ENCODE data around the gene MEIS1. TPM values are rescaled to one million over a fixed set of nuclear protein-coding genes. Genes with fewer than 3 reads are reported as not detected.

The MEIS1 gene
- total and polyA plus RNA-seq, 2 donors from 2014 or later = 7.3 to 36.7 TPM

DNA sequence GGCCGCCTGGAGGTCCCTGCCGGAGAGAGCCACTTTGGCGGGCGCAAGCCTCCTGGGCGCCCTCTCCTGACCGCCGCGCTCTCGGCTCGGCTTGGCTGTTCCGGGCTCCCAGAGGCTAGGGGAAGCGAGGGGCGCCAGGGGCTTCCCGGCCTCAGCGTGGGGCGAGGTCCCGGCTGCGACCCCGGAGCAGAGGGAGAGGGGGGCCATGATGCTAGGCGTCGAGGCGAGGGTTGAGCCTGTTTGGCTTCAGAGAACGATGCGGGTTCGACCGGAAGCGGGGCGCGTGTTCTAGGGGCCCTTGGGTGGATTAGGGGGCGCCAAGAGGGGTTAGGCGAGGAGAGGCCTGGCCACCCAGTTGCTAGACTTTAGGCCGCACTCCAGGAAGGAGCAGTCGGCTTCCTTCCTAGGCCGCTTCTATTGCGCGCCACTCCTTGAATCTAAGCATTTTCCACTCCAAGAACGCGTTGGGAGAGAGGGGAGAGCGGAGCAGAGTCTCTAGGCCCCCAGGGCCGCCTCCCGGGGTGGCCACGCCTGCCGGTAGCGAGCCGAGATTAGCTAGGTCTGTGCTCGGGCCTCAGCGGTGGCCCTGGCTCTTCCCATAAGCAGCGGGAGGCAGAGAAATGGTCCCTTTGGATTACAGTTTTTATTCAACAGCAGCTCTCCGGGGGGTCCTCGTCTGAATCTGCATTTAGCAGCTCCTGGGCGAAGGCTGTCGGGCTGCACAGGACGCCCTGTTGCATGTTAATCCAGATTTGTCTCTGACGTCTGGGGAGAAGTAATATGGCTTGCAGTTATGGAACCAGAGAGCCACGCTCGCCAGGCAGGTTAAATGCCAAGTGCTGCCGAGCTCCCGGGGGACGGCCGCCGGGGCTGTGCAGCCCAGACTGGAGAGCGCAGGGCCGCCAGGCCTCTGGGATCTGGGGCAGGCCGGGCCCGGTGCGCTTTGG is 11.3 kb downstream of the MEIS1 start:
- H3K9ac ChIP-seq (ENCODE audit: low read length in 3 of 3) = peak overlapping the region; percentile 23 to 59 (median 38)
- TF ChIP-seq, protein P1, sequence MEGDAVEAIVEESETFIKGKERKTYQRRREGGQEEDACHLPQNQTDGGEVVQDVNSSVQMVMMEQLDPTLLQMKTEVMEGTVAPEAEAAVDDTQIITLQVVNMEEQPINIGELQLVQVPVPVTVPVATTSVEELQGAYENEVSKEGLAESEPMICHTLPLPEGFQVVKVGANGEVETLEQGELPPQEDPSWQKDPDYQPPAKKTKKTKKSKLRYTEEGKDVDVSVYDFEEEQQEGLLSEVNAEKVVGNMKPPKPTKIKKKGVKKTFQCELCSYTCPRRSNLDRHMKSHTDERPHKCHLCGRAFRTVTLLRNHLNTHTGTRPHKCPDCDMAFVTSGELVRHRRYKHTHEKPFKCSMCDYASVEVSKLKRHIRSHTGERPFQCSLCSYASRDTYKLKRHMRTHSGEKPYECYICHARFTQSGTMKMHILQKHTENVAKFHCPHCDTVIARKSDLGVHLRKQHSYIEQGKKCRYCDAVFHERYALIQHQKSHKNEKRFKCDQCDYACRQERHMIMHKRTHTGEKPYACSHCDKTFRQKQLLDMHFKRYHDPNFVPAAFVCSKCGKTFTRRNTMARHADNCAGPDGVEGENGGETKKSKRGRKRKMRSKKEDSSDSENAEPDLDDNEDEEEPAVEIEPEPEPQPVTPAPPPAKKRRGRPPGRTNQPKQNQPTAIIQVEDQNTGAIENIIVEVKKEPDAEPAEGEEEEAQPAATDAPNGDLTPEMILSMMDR (IDR thresholded peaks at IDR 0.05; ENCODE audit: borderline replicate concordance, extremely low read depth, insufficient read depth) = no peak
- no peaks in the 10 kb centered on the region for H3K36me3 ChIP-seq (ENCODE audit: control insufficient read depth in 2 of 3, insufficient read depth in 3 of 3, low read length in 3 of 3)
- DNase-seq (peak; percentile 72 to 84 (median 76)), FAIRE-seq (no peak)
- intact Hi-C loops (cut with DNase I) = no loop called here
- peak overlapping the region; percentile 77 to 84 for H3K27ac ChIP-seq (ENCODE audit: low read depth in 2 of 2, low read length in 2 of 2)
- H3K4me1 ChIP-seq (ENCODE audit: control insufficient read depth in 2 of 3, insufficient read depth in 2 of 3, low read depth in 1 of 3, low read length in 3 of 3) = peaks cover 0 to 4% (median 0%) of the 10 kb centered on the region in 3 donors
- peak overlapping the region; percentile 30 to 47 (median 37) for H3K4me3 ChIP-seq (ENCODE audit: low read length in 3 of 3)
- H3K9me3 ChIP-seq (ENCODE audit: control insufficient read depth in 2 of 3, insufficient read depth in 1 of 3, low read length in 3 of 3) = no peaks in the 10 kb centered on the region
- peaks cover 4% of the 10 kb centered on the region for H3K27me3 ChIP-seq (ENCODE audit: control insufficient read depth, insufficient read depth, low read length)

DNA sequence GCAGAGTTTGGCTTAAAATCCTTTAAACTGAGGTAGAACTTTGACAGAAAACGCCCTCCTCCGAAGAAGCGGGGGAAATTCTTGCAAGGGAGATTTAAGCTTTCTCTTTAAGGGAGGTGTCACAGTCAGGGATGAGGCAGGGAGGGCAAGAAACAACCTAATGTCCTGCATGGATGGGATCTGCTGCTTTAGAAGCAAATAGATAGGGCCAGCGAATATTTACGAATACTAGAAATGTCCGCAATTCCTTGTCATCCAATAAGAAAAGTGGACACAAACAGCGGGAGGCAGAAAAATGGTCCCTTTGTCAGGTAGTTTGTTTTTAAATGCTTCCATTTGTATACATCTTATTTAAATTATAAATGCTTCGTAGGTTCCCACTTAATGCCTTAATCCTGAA is 12.0 kb downstream of the MEIS1 start:
- Histone ChIP-seq H3K4me1 (ENCODE audit: control insufficient read depth in 2 of 3, insufficient read depth in 2 of 3, low read depth in 1 of 3, low read length in 3 of 3) (peaks cover 0 to 4% (median 0%) of the 10 kb centered on the region in 3 donors), H3K27me3 (ENCODE audit: control insufficient read depth, insufficient read depth, low read length) (peaks cover 4% of the 10 kb centered on the region), H3K27ac (ENCODE audit: low read depth in 2 of 2, low read length in 2 of 2) (no peak overlapping the region), H3K9me3 (ENCODE audit: control insufficient read depth in 2 of 3, insufficient read depth in 1 of 3, low read length in 3 of 3) (no peaks in the 10 kb centered on the region), H3K9ac (ENCODE audit: low read length in 3 of 3) (peak overlapping the region in 1 of 3 donors; percentile 38), H3K4me3 (ENCODE audit: low read length in 3 of 3) (peak overlapping the region in 2 of 3 donors; percentile 17 to 30), H3K36me3 (ENCODE audit: control insufficient read depth in 2 of 3, insufficient read depth in 3 of 3, low read length in 3 of 3) (no peaks in the 10 kb centered on the region)
- intact Hi-C loops (cut with DNase I) = no loop called here
- FAIRE-seq = no peak
- DNase-seq = peak in 1 of 5 donors; percentile 58
- TF ChIP-seq, protein P1 (IDR thresholded peaks at IDR 0.05; ENCODE audit: borderline replicate concordance, extremely low read depth, insufficient read depth) = no peak

DNA sequence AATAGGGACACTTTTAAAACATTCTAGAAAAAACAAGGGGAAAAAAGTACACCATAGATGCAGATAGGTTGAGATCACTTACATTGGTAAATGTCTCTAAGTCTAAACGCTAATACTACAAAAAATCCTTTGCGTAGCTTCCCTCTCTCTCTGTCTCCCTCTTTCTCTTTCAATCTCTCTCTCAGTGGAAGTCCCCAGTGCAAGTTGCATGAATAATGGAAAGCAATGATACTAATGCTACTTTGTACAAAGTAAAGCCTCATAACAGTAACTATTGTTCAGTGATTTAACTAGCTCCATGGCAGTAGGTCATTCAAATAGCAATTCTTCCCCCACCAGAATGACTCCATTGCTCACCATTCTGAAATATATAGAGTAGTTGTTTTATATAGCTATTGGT is 12.8 kb downstream of the MEIS1 start:
- intact Hi-C loops (cut with DNase I) = no loop called here
- TF ChIP-seq, protein P1 (IDR thresholded peaks at IDR 0.05; ENCODE audit: borderline replicate concordance, extremely low read depth, insufficient read depth) = no peak
- H3K4me3 ChIP-seq (ENCODE audit: low read length in 3 of 3) = peak overlapping the region in 2 of 3 donors; percentile 17 to 41
- peak overlapping the region in 1 of 3 donors; percentile 38 for H3K9ac ChIP-seq (ENCODE audit: low read length in 3 of 3)
- no peaks in the 10 kb centered on the region for H3K36me3 ChIP-seq (ENCODE audit: control insufficient read depth in 2 of 3, insufficient read depth in 3 of 3, low read length in 3 of 3)
- no peak overlapping the region for H3K27ac ChIP-seq (ENCODE audit: low read depth in 2 of 2, low read length in 2 of 2)
- H3K4me1 ChIP-seq (ENCODE audit: control insufficient read depth in 2 of 3, insufficient read depth in 2 of 3, low read depth in 1 of 3, low read length in 3 of 3) = peaks cover 0 to 4% (median 0%) of the 10 kb centered on the region in 3 donors
- FAIRE-seq (no peak), DNase-seq (peak in 2 of 5 donors; percentile 43 to 54)
- no peaks in the 10 kb centered on the region for H3K9me3 ChIP-seq (ENCODE audit: control insufficient read depth in 2 of 3, insufficient read depth in 1 of 3, low read length in 3 of 3)
- peaks cover 4% of the 10 kb centered on the region for H3K27me3 ChIP-seq (ENCODE audit: control insufficient read depth, insufficient read depth, low read length)

Data from kidney (tissue), 14 donors.